Stimulated activated CD4-positive, alpha-beta T cell treated with anti-CD3 and anti-CD28 coated beads, Interleukin-4, amount 100 ng/mL, for 4 hours (primary cell): Measurements from ENCODE around the gene AGBL1.

Source experiments
- DNase-seq, 2 experiments: peaks; one replicate each; pipeline ENCODE4 v3.0.0-alpha.2; 2020

The AGBL1 gene

GRCh38 chr15:86329311-86330013, 249.8 kb downstream of the AGBL1 start:
- DNase-seq, result no peak

- no peak for DNase-seq
Observed at GRCh38 chr15:86333819-86334218, 254.1 kb downstream of the AGBL1 start.

GRCh38 chr15:86336051-86336788, 256.5 kb downstream of the AGBL1 start:
- no peak for DNase-seq

DNA sequence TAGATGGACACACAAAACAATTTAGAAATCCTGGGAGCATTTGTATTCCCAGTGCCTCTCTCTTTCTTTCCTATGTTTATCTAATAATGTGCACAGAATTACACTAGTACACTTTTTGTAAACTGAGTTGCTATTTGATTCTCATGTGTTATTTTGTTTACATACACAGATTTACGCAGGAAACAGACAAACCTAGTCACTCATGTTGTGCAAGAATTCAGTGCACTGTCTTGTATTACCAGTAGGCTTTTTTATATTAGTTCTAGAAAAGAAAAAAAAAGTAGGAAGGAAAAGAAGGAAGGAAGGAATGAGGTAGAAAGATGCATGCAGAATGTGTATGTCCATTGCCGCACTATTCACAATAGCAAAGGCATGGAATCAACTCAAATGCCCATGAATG, 257.4 kb downstream of the AGBL1 start:
- DNase-seq, result no peak

- no peak for DNase-seq
Observed at GRCh38 chr15:86347245-86347644, 267.6 kb downstream of the AGBL1 start.

GRCh38 chr15:86349565-86349964, 269.9 kb downstream of the AGBL1 start:
- no peak for DNase-seq

GRCh38 chr15:86353213-86353612, 273.5 kb downstream of the AGBL1 start:
- DNase-seq, result no peak

DNA sequence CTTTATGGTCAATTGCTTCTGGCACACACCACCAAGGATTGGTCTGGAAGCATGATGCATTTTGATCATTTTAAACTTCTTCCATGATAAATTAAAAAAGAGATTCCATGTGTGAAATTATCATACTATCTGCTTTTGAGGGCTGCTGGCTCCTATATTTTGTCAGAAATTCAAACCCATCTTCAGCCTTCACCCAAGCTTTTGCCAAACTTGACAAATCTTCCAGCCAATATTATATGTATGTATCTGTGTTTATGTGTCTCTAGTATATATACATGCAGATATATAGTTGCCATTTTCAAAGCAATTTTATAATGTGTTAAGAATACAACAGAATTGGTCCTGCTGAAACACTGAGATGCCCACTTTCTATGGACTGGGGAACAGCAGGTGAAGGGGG, 275.7 kb downstream of the AGBL1 start:
- DNase-seq, result no peak

DNA sequence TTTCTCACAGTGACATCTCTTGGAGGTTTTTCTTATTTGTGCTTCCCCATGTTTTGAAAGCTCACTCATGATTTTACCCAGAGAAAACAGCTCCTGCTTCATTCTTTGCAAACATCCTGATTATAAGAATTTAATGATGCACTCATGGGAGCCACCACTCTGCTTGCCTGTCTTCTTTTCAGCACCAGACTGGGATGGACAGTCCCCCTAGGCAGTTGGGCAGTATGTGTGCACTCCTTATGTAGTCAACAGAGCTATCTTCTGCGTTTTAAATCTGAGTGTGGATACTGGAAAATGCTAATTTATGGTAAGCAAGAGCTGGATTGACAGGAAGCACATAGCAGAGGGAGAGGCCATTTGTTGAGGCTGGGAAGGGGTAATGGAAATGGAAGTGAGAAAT, 276.1 kb downstream of the AGBL1 start:
- no peak for DNase-seq

- no peak for DNase-seq
Observed at GRCh38 chr15:86362555-86362954, 282.9 kb downstream of the AGBL1 start.

- no peak for DNase-seq
Observed at GRCh38 chr15:86373147-86373546, 293.5 kb downstream of the AGBL1 start.

- DNase-seq, result no peak
Observed at GRCh38 chr15:86375733-86376280, 296.1 kb downstream of the AGBL1 start.

DNA sequence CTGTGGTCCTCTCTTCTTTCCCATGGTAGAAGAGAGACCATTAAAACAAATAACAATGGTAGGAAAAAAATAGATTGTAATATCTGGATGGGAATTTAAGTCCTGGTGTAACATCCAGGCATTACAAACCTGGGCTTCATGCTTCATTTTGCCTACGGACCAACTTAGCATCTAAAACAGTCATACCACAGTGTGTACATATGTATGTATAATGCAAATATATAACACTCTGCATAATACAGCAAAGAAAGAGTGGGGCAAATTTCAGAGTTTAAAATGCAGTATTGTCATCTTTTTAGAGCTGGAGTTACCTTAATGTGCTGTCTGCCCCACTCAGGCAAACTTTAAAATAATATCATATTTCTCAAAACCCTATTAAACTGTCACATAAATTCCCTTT, 298.2 kb downstream of the AGBL1 start:
- DNase-seq, result no peak

GRCh38 chr15:86382341-86382740, 302.7 kb downstream of the AGBL1 start:
- no peak for DNase-seq

DNA sequence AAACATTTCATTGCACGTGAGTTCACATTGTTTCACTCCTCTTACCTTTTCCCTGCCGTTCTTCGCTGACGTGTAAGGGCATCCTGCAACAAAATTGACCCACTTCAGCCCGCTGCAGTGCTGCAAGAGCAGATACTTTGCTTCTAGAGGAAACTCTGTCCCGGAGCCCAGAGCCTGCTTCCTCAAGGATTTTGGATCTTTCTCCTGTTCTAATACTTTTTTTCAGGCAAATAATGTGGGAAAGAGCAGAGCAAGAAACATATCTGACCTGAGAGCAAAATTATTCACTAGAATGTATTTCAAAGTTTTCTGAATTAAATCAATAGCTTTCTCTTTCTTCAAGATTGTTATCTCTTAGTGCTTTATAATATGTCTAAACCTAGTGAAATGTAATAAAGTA, 303.9 kb downstream of the AGBL1 start:
- DNase-seq, result no peak

DNA sequence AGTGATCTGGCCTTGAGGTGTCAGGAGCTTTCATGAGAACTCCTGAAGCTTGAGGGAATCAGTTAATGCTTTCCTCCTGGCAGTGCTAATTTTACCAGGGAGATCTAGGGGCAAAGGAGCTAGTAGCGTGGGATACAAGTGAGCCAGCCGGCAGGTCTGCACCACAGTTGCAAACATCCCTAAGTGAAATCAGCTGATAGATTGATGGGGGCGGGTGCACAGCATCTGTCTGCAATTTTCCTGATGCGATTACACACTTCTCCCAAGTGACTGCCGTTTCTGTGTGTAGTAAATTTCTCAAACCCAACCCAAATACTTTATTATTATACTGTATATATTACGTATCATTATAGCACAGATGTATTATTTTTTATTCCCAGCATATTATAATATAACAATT, 304.5 kb downstream of the AGBL1 start:
- no peak for DNase-seq

DNA sequence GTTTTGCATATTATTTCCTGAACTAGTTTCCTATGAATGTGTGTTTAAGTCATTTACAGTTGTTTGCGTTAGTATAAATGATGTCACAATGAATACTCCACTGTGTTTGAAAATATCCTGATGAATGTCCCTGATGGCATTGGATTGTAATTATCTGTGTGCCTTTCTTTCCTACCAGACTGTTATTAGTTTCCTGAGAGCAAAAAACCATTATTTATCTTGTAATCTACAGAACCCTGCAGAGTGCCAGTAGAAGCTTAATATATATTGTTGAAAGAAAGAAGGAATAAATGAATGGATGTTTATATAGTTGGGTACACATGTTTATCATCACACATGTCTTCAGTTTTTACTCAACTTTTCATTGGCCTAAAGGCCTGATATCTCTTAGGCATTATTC, 312.6 kb downstream of the AGBL1 start:
- no peak for DNase-seq

DNA sequence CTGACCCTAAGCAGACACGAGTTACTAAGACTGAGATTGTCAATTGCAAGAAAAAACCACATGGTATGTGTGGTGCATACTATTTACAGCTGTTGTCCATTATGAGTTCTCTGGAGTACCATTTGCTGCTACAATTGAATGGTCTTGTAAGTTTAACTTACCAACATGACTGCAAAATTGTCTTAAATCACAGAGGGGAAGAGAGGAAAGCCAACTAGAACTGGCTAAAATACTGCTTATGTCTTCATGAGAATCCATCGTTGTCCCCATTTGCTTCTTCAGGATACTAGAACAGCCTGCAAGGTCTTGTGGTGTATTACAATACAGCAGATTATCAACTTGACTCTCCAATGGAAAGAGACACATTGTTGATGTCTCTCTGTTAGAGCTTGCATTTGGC, 313.2 kb downstream of the AGBL1 start:
- no peak for DNase-seq

DNA sequence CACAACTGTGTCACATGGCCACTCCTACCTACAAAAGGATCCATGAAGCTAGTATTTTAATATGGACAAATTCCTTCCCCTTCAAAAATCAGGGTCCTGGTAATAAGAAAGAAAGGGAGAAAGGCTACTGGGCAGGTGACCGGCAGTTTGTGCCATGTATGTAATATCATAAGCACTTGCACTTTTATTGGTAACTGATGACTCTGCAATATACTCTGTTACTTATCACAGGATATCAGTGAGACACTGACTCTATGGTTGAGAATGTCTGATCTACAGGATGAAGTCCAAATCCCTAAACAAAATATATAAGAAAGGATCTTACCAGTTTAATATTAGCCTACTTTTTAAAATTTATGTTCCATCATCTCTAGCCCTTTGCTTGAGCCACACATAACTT, 315.2 kb downstream of the AGBL1 start:
- DNase-seq, result no peak

GRCh38 chr15:86399041-86399954, 319.6 kb downstream of the AGBL1 start:
- no peak for DNase-seq

GRCh38 chr15:86403221-86403620, 323.6 kb downstream of the AGBL1 start:
- DNase-seq, result no peak

GRCh38 chr15:86403914-86404583, 324.4 kb downstream of the AGBL1 start:
- DNase-seq, result no peak

- no peak for DNase-seq
Observed at GRCh38 chr15:86408261-86408660, 328.6 kb downstream of the AGBL1 start.
